GM21367 (cell line): ENCODE data around the gene SLC12A7.

Experiments
- ATAC-seq: cut with Tn5 transposase; IDR thresholded peaks from one replicate; pipeline ENCODE4 v1.9.1; 2021; ENCODE audit not compliant: unreplicated experiment

Gene SLC12A7

DNA sequence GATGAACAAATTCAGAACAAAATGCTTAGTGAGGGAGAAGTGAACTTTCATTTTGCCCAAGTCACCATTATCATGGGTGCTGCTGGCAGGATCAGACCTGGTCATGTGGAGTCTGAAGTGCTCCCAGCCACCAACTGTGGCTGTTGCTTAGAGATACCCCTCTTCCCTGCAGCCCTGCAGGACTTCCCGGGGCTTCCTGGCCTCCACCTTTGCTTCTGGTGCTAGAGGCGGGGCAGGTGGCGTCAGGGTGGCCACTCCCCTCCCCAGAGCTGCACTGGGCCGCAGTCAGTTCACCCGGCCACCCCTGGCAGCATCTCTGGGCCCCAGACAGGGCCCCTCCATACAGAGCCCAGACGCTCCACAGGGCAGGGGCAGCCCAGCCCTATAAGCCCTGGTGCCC lies 30.0 kb upstream of the SLC12A7 start:
- ATAC-seq: no peak

DNA sequence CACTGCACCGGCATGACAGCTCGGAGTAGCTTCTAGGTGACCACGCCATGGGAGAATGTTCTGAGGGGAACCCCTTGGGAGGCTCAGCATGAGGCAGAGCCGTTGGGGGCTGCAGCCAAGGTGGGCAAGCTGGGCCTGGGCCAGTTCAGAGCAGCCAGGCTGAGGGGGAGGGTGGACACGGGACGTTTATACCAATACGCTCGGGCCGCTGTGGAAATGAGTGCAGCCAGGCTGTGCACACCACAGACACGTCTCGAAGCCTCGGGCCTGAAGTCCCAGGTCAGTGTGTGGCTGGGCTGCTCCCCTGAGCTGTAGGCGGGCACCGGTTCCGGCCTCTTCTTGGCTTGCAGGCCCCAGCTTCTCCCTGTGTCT lies 28.9 kb upstream of the SLC12A7 start:
- no peak for ATAC-seq

DNA sequence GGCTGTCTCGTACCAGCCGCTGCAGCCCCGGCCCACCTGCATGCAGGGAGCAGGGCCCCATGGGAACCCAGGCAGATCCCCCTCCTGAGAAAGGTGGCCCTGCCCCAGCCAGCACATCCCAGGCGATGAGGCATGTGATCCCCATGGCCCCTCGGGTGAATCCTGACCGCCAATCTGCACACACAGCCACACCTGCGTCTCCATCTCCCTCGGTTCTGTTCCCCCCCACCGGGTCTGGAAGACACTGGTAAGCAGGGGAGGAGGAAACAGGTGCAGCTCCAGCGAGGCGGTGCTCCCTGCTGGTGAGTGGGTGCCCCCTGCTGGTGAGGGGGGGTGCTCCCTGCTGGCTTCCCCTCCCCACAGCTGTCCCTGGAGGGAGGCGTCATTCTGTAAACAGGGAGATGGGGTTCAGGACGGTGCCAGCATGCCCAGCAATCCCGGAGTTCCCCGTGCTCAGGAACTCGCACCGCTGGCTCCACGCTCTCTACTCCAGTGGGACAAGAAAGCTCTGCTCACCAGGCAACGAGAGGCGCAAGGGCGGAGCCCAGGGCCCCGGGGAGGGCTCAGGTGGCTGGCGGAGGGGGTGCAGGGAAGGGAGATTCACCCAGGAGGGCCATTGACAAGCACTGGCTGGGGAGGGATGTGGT lies 28.4 kb upstream of the SLC12A7 start:
- no peak for ATAC-seq

DNA sequence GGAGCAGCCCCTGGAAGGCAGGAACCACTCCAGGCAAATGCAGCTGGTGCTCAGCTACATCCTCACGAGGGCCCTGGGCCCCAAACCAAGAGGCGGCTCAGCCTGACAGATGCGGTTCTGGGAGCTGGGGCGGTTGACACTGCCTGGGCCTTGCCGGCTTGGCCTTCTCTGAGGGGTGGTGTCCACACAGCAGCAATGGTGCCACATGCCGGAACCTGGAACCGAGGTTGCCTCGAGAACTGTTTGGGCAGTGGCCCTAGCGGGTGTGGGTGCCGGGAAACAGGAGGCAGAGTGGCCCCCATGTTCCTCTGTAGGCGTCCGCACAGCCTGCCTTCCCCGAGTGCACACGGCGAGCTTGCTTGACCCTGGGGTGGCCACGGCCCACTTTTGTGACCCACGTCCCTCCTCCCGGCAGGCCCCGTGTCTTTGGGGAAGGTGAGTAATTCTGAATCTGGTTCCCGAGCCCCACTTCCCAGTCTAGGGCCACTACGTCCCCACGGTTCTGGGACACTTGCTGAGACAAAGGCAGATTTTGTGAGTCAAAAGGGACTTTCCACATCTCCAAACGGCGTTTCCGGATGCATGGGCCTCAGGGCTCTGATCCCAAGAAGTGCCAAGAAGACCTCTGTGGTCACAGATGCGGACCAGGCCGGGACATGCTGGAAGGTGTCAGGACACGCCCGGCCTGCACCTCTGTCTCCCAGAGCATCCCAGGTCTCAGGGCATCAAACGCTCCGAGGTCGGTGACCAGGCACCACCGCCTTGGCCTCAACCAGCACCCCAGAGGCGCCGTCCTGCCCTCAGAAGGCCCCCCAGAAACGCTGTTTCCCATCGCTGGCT lies 27.7 kb upstream of the SLC12A7 start:
- no peak for ATAC-seq

DNA sequence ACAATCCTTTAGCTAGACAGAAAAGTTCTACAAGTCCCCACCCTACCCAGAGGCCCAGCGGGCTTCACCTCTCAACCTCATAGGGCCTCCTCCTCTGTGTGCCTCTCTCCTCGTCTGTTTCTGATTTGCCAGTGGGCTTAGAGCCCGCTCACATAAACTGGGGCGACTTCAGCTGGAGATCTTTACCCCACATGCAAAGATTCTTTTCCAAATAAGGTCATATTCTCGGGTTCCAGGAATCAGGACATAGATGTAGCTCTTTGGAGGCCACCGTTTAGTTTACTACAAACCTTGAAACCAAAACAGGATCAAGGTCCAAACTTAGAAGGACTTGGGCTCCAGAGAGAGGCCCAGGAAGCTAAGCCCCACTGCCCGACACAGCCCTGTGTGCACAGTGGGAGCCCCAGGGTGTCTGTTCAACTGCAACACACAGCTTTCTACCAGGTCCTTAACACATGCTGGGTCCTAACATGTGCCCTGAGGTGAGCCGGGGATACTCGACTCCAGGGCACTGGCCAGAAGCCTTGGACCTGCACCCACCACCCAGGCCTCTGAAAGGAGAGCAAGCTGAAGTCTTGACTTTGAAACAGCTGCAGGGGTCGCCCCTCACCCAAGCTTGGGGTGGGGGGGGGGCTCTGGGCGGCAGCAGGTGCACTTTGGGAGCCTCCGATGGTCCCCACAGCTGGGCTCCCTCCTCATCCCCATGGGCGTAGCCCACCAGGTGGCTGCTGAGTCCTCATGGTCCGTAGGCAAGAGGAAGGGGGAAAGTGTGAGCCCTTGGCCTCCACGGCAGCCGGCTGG lies 26.8 kb upstream of the SLC12A7 start:
- no peak for ATAC-seq

DNA sequence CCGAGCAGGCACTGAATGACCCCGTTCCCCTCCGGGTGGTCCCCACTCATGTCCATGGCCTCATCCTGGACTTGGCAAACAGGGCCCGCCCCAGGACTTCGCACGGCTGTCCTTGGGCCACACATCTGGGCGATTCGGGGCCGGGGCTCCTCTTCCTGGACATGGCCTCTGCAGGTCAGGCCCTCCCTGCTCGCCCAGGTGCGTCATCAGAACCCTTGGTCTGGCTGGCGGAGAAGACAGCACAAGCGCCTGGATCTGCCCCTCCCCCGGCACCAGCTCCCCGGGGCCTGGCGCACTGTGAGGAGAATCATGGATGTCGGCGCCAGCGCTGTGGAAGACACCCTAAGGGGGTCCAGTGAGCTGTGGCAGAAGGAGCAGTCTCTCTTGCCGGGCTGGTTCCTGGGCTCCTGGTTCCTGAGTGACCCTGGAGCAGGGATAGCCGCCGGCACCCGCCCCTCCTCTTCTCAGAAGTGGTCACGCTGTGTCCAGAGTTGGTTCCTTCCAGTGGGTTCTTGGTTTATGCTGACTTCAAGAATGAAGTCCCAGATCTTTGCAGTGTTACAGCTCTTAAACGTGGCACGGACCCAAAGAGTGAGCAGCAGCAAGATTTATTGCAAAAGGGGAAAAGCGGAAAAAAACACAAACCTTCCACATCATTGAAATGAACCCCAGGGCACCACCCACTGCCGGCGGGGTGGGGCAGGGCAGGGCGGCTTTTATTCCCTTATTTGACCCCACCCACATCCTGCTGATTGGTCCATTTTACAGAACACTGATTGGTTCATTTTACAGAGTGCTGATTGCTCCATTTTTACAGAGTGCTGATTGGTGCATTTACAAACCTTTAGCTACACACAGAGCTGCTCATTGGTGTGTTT lies 25.9 kb upstream of the SLC12A7 start:
- ATAC-seq: no peak

DNA sequence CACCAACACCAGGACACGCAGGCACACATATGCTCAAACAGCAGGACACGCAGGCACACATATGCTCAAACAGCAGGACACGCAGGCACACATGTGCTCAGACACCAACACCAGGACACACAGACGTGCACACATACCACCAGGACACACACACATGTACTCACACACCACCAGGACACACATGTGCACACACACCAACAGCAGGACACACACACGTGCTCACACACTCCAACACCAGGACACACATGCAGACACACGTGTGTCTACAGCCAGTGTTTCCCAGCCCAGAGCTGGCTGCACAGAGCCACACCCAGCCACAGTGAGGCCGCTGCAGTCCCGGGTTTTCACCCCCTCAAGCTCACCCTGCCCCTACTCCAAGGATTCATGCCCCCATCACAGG lies 25.0 kb upstream of the SLC12A7 start:
- no peak for ATAC-seq

DNA sequence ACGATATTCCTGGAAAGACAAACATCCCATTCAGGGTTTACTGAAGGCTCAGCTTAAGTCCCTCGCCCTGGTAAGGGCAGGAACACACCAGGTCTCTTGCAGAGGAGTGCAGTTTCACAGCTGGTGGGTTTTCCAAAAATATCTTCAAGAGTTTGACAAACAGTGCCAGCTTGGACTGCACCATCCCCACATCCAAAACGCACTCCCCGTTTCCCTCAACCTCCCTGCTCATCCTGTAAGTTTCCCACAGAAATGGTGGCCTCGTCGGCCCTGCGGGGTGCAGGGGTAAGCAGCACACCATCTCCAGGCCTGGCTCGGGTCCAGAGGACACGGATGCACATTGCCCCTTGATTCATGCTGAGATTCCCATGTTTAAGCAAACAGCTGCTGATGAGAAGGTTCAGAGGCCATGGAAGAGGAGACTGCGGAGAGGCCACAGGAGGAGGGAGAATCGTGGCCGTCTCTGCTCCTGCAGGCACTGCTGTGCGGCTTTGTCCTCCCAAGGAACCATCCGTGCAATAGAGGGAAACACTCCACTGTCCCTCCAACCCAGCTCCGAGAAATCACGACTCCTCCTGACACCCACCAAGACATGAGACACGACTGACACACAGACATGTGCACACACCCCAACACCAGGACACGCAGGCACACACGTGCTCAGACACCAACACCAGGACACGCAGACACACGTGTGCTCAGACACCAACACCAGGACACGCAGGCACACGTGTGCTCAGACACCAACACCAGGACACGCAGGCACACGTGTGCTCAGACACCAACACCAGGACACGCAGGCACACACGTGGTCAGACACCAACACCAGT lies 24.0 kb upstream of the SLC12A7 start:
- no peak for ATAC-seq

DNA sequence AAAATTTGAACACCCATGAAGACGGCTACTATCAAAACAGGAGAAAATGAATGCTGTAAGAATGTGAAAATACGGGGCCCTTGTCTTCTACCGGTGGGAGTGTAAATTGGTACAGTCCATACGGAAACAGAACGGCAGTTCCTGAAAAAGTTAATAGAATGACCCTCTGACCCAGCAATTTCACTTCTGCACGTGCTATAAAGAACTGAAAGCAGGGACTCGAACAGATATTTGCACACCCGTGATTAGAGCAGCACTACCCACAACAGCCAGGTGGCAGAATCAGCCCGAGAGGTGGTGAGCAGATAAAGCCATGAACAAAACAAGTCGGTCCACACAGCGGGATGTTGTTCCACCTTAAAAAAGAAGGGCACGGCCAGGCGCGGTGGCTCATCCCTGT lies 22.6 kb upstream of the SLC12A7 start:
- ATAC-seq: peak; percentile 64

DNA sequence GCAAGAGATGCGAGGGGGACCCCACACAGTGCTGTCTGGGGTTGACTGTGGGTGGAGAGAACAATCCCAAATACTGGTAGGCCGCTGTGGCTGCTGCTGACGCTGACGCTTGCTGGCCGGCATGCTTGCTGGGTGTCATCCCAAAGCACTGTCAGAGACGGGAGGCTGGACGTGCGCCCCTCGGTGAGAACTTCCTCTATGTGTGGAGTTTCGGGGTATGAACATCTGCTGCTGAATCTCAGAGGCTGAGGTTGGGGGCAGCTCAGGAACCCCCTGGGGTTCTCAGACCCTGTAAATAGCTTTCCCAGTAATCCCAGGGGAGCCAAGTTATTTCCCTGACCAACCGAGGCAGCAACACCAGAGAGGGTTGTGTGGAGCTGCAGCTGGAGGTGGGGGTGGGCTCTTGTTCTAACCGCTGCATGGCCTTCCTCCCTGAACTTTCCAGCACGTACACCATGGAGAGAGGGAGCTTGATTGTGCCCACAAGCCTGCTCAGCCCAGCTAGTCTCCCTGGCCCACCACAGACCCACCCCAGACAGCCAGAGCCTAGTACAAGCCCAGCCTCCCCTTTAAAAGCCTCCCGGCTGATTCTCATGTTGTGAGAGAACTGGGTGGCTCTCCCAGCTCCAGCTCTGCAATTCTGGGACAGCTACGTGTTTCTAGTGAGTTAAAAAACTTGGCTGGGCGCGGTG lies 21.8 kb upstream of the SLC12A7 start:
- ATAC-seq: no peak

DNA sequence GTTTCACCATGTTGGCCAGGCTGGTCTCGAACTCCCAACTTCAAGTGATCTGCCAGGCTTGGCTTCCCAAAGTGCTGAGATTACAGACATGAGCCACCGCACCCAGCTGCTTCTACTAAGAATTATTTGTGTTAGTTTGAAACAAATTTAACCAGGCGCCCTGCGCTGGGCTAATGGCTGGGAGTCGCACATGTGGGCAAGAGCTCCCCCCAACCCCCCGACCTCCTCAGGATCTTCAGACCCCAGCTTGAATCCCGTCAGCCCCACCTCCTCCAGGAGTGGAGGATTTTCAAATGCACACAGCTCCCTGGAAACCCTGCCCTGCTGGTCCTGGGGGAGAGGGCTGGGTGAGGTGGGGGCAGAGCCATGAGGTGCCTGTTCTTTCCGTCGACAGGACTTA lies 21.2 kb upstream of the SLC12A7 start:
- no peak for ATAC-seq

DNA sequence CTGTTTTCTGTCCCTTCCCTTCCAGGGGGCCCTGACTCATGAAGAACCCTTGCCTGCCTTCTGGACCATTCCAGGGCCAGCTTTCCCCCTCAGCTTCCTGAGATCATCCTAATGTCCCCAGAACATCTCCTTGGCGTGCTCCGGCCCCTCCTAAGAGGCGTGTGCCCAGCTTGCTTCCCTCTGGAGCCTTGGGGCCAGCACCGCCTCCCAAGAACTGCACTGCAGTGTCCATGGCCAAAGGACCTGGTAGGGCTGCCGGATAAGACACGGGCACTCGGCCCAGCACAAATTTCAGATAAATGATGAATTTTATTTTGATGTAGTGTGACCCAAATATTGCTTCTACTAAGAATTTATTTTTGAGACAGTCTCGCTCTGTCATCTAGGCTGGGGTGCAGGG lies 20.7 kb upstream of the SLC12A7 start:
- no peak for ATAC-seq

DNA sequence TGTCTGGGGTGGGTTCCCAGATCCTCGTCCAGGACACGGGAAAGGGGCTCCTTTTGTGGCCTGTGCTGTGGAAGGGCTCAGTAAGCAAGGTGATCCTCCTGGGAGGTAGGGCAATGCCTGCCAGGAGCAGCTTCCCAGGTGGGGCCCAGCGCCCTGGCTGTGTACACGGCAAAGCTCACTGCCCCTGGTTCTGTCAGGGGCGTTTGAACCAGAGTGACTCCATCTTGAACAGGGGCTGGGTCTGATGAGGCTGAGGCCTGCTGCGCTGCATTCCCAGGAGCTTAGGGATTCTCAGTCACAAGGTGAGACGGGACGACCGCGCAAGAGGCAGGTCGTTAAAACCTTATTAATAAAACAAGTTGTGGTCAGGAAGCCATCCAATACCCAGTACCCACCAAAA lies 19.9 kb upstream of the SLC12A7 start:
- no peak for ATAC-seq

DNA sequence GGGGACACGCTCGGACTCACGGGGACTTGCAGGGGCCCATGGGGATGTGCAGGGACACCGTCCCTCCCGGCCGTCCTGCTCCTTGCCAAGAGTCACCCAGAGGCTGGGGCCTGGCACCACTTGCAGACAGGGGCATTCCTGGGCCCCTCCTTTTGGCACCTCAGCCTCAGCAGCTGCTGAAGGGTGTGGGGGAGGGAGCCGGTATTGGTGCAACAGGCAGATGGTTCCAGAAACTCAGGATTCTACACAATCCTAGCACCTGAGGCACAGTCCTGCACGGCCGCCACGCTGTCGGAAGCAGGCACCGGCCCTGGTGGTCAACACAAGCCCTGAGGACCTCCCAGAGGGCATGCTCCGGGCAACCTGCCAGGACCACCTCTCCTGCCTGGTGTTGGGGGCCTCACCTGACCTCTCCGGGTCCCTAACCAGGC lies 19.3 kb upstream of the SLC12A7 start:
- ATAC-seq: no peak

DNA sequence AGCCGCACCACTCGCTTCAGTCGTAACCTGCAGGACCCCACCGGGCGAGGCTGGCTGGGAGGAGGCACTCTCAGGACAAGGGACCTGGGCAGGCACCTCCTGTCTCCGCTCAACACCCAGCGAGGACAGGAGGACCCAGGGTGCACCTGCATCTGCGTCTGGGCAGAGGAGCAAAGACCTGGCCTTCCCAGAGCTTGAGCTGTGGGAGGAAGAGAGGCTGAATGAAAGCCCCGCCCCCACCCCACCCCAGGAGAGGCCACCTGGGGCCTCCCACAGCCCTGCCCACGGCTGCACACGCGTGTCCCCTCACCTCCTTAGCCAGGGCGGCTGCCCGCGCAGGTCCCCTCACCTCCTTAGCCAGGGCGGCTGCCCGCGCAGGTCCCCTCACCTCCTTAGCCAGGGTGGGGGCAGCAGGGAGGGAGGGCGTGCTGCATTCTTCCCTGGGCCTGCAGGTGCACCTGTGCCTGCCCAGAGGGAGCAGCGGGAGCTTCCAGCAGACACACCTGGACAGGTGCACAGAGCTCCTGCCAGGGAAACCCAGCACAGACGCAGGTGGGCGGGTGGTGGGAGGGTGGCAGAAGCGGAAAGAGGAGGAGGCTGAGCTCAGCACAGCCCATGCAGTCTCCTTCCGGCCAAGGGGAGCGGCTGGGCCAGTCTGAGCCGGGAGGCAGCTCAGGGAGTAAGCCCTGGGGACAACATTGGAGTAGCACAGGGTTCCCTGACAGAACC lies 18.5 kb upstream of the SLC12A7 start:
- ATAC-seq: no peak

DNA sequence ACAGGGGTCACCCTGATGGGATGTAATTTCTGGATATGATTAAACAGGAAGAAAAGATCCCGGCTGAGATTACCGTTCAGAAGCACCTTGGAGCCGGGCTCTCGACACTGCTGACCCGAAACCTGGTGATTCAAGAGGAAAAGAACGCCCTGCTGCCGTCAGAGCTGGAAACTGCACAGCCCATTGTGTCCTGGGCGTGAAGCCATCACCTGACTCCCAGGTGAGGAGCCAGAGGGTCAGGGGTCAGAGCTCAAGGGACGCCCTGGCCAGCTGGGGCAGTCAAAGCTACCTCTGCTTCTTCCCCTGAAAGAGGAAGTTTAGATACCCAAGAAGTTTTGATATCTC lies 17.8 kb upstream of the SLC12A7 start:
- ATAC-seq: no peak

DNA sequence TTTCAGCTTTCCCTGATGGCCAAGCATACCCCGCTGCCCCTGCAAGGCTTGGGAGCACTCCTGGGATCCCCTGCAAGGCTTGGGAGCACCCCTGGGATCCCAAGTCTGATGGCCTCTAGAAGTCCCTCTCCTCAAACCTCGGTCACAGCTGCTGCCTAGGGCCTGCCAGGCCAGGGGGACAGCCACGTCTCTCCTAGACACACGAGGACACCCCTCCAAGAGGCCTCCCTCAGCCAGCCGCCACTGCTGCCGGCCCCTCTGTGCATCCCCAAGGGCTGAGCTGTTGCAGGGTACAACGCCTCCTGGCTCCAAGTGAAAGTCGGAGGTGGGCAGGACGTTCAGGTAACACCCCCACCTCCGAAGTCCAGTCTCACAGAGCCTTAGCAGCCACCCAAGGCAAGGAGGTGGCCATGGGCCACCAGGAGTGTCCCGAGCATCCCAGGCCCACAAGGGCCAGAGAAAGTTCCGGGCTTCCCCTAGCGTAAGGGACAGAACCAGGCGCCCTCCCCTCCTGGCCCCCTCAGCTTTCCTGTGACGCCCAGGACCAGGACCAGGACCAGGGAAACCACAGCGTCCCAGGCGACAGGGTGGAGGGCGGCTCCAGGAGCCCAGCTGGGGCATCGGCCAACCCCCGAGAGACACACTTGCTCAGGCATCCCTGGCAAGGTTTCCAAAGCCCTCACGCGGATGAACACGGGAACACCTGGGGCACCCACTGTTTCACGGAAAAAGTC lies 17.3 kb upstream of the SLC12A7 start:
- no peak for ATAC-seq
